CD4-positive, alpha-beta T cell (primary cell): Measurements from ENCODE around the gene MAN2B2. TPM values are rescaled to one million over a fixed set of nuclear protein-coding genes. Genes with fewer than 3 reads are reported as not detected.
A peak's percentile ranks its signal among the peaks of the same experiment; 100 is the strongest.

Experiments
- ATAC-seq: fragments of 200-7000 bp; cut with Tn5 transposase; one replicate; pipeline ENCODE4 v1.10.0; 2022; ENCODE audit warnings: mild to moderate bottlenecking; ENCODE audit not compliant: poor library complexity
- CTCF ChIA-PET: fragments of 350-600 bp; sonication (Branson Sonifier 250); formaldehyde crosslinking; loops from one replicate; lab custom pipeline; 2021; ENCODE audit warnings: antibody characterized with exemption, inconsistent platforms; lab: Charles Lee
- POLR2A ChIA-PET: fragments of 350-600 bp; sonication (Branson Sonifier 250); formaldehyde crosslinking; loops from one replicate; lab custom pipeline; 2021; ENCODE audit warnings: antibody characterized with exemption, inconsistent platforms; lab: Charles Lee
- DNase-seq, 14 experiments: peaks; one replicate each; pipeline ENCODE4 v3.0.0-alpha.2; 2013 to 2020; ENCODE audit warnings: mixed read lengths in 2 of 14
- H3K27ac ChIP-seq, 2 donors: one replicate each; pipeline versions ENCODE4 v1.5.1 to v1.7.0; 2013; ENCODE audit warnings: low read length in 2 of 2, low read depth in 1 of 2, mild to moderate bottlenecking in 1 of 2
- H3K27me3 ChIP-seq, 2 experiments: 1 replicate in 1 of 2; 2 replicates in 1 of 2; pipeline versions ENCODE4 v1.6.1 to v1.7.0; 2013; ENCODE audit warnings: low read length in 2 of 2, control low read depth in 1 of 2, mild to moderate bottlenecking in 1 of 2, moderate library complexity in 1 of 2; ENCODE audit not compliant: insufficient read depth in 2 of 2, control insufficient read depth in 1 of 2
- H3K36me3 ChIP-seq: one replicate; pipeline ENCODE4 v1.6.1; 2013; ENCODE audit warnings: low read length, control low read depth; ENCODE audit not compliant: insufficient read depth
- H3K4me1 ChIP-seq: one replicate; pipeline ENCODE4 v1.6.1; 2013; ENCODE audit warnings: low read length, control low read depth; ENCODE audit not compliant: insufficient read depth
- H3K4me3 ChIP-seq: one replicate; pipeline ENCODE4 v1.5.1; 2013; ENCODE audit warnings: mild to moderate bottlenecking, low read length, moderate library complexity
- H3K9me3 ChIP-seq, 2 experiments: 1 replicate in 1 of 2; 2 replicates in 1 of 2; pipeline versions ENCODE4 v1.6.1 to v1.7.0; 2013; ENCODE audit warnings: low read length in 2 of 2, mild to moderate bottlenecking in 2 of 2, control low read depth in 1 of 2, moderate library complexity in 1 of 2; ENCODE audit not compliant: control insufficient read depth in 1 of 2, insufficient read depth in 1 of 2
- H3K27ac Mint-ChIP-seq: one replicate; pipeline ENCODE4 v1.8.0; 2020; ENCODE audit warnings: mixed read lengths
- H3K27me3 Mint-ChIP-seq: one replicate; pipeline ENCODE4 v1.8.0; 2021; ENCODE audit warnings: mixed read lengths
- H3K36me3 Mint-ChIP-seq: one replicate; pipeline ENCODE4 v1.8.0; 2021; ENCODE audit warnings: low read depth, mixed read lengths
- H3K4me1 Mint-ChIP-seq: one replicate; pipeline ENCODE4 v1.8.0; 2021; ENCODE audit warnings: low read depth, mixed read lengths
- H3K4me3 Mint-ChIP-seq: one replicate; pipeline ENCODE4 v1.8.0; 2020; ENCODE audit warnings: mild to moderate bottlenecking, mixed read lengths
- H3K9me3 Mint-ChIP-seq: one replicate; pipeline ENCODE4 v1.8.0; 2020; ENCODE audit warnings: mixed read lengths
- intact Hi-C, 2 experiments: fragments of 100-400 bp; cut with DNase I in 1 of 2; cut with micrococcal nuclease in 1 of 2; formaldehyde crosslinking; loops; one replicate each; pipeline versions ENCODE4 v1.15.1 to v1.9.0; 2023 to 2025; cut with DNase I, micrococcal nuclease
- total RNA-seq, 174 experiments: library from RNA in 2 of 174; stranded (reverse) in 2 of 174; gene quantifications; one replicate each; pipeline ENCODE4 v1.2.3 and lab custom pipeline; 2021 to 2026
- TF ChIP-seq, protein P1 (sequence below): fragments of 200-600 bp; IDR thresholded peaks from one replicate; pipeline ENCODE4 v1.8.0; 2022; ENCODE audit warnings: antibody characterized with exemption, mild to moderate bottlenecking

The MAN2B2 gene
- total RNA-seq, 2 experiments from 2014 or later, result 25.9 to 28.5 TPM

DNA sequence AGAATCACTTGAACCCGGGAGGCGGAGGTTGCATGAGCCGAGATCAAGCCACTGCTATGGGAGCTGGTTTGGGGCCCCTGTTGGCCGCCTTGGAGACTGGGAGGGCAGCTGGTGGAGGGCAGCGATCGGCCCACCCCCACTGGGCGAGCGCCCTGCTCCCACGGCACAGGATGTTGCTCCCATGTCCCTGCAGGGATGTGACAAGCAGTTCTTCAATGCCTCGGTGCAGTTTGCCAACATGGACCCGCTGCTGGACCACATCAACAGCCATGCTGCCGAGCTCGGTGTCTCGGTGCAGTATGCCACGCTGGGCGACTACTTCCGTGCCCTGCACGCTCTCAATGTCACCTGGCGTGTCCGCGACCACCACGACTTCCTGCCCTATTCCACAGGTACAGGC lies 19.4 kb downstream of the MAN2B2 start:
- no peak for DNase-seq
- Mint-ChIP-seq H3K9me3 (no peaks in the 10 kb centered on the region), H3K4me3 (no peak overlapping the region), H3K36me3 (peaks cover 77% of the 10 kb centered on the region), H3K27ac (no peak overlapping the region), H3K4me1 (no peaks in the 10 kb centered on the region), H3K27me3 (no peaks in the 10 kb centered on the region)
- Histone ChIP-seq H3K27ac (no peak overlapping the region), H3K27me3 (no peaks in the 10 kb centered on the region), H3K4me1 (no peaks in the 10 kb centered on the region), H3K9me3 (no peaks in the 10 kb centered on the region), H3K4me3 (no peak overlapping the region), H3K36me3 (peaks cover 71% of the 10 kb centered on the region)
- ChIA-PET CTCF (no interaction called here), POLR2A (no interaction called here)
- TF ChIP-seq, protein P1, sequence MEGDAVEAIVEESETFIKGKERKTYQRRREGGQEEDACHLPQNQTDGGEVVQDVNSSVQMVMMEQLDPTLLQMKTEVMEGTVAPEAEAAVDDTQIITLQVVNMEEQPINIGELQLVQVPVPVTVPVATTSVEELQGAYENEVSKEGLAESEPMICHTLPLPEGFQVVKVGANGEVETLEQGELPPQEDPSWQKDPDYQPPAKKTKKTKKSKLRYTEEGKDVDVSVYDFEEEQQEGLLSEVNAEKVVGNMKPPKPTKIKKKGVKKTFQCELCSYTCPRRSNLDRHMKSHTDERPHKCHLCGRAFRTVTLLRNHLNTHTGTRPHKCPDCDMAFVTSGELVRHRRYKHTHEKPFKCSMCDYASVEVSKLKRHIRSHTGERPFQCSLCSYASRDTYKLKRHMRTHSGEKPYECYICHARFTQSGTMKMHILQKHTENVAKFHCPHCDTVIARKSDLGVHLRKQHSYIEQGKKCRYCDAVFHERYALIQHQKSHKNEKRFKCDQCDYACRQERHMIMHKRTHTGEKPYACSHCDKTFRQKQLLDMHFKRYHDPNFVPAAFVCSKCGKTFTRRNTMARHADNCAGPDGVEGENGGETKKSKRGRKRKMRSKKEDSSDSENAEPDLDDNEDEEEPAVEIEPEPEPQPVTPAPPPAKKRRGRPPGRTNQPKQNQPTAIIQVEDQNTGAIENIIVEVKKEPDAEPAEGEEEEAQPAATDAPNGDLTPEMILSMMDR, result no peak
- ATAC-seq, result no peak
- intact Hi-C loops, result no loop called here

DNA sequence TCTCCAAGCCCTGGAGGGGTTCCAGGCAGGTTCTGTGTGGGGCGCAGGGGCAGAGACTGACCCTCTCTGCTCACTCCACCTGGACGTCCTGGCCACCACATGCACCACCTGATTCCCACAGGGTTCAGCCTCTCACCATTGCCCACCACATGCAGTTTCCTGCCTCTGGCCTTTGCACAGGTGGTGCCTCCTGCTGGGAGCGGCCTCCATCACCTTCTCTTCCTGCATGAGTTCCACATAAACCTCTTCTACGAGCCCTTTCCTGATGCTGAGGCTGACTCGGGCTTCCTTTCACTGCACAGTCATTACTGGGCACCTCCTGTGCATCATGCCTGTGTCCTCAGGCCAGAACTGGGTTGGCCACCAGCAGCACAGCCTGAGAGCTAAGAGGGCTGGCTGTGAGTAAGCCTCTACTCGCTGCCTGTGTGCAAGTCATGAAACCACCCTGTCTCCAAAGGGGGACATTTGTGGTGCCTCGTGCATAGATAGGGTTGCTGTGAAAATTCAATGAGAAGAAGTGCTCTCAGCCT lies 19.9 kb downstream of the MAN2B2 start:
- no peak overlapping the region for H3K27ac Mint-ChIP-seq
- no peaks in the 10 kb centered on the region for H3K4me1 Mint-ChIP-seq
- no peaks in the 10 kb centered on the region for H3K27me3 ChIP-seq
- no peaks in the 10 kb centered on the region for H3K9me3 Mint-ChIP-seq
- H3K4me3 Mint-ChIP-seq, result no peak overlapping the region
- intact Hi-C loops, result no loop called here
- H3K36me3 Mint-ChIP-seq, result peaks cover 76% of the 10 kb centered on the region
- TF ChIP-seq, protein P1, result no peak
- POLR2A ChIA-PET, result no interaction called here
- H3K36me3 ChIP-seq, result peaks cover 75% of the 10 kb centered on the region
- ATAC-seq, result no peak
- no peak for DNase-seq
- H3K4me1 ChIP-seq, result no peaks in the 10 kb centered on the region
- no peak overlapping the region for H3K4me3 ChIP-seq
- H3K27me3 Mint-ChIP-seq, result no peaks in the 10 kb centered on the region
- CTCF ChIA-PET, result no interaction called here
- no peak overlapping the region for H3K27ac ChIP-seq
- H3K9me3 ChIP-seq, result no peaks in the 10 kb centered on the region

DNA sequence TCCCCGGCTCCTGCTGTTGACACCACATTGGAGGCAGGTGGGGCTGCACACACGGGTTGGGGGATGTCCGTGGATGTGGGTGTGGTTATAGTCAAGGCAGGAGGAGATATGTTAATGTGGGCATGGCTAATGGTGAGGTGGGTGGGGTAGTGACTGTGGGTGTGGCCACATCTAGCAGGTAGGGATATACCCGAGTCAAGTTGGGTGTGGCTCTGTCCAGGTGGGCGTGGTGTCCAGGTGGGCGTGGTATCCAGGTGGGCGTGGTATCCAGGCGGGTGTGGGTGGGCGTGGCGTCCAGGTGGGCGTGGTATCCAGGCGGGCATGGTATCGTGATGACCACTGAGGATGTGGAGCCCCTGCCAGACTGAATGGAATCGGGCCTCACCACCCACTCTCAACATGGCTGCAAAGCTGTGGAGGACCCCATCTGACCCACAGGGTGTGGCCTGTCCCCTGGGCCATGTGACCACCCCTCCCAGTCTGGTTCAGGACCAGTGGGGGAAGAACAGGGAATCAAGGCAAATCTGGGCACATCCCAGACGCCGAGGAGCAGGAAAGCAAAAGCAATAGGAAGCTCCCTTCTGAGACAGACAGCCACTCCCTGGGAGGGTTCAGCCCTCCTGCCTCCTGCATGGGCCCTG lies 21.0 kb downstream of the MAN2B2 start:
- Histone ChIP-seq H3K4me3 (no peak overlapping the region), H3K9me3 (peaks cover 0 to 3% of the 10 kb centered on the region in 2 experiments), H3K36me3 (peaks cover 79% of the 10 kb centered on the region), H3K27me3 (no peaks in the 10 kb centered on the region), H3K27ac (no peak overlapping the region), H3K4me1 (no peaks in the 10 kb centered on the region)
- H3K9me3 Mint-ChIP-seq, result no peaks in the 10 kb centered on the region
- TF ChIP-seq, protein P1, result no peak
- H3K36me3 Mint-ChIP-seq, result peaks cover 79% of the 10 kb centered on the region
- no peak overlapping the region for H3K27ac Mint-ChIP-seq
- H3K4me1 Mint-ChIP-seq, result no peaks in the 10 kb centered on the region
- H3K4me3 Mint-ChIP-seq, result no peak overlapping the region
- peak in 2 of 14 experiments; percentile 16 to 35 for DNase-seq
- no peaks in the 10 kb centered on the region for H3K27me3 Mint-ChIP-seq
- no peak for ATAC-seq
- ChIA-PET POLR2A (no interaction called here), CTCF (no interaction called here)
- intact Hi-C loops, result no loop called here
